Gastroesophageal sphincter (tissue), 4 donors: ENCODE measurements around the gene NECTIN1. TPM values are rescaled to one million over a fixed set of nuclear protein-coding genes. Genes with fewer than 3 reads are reported as not detected.

Source experiments
- ATAC-seq: fragments of 150-250 bp; one replicate; pipeline ENCODE4 v1.9.1; 2016; ENCODE audit warnings: mild to moderate bottlenecking, moderate library complexity
- H3K27ac ChIP-seq, 4 donors: fragments of 200-600 bp; sonication (generic) in 3 of 4; 1 replicate in 3 of 4; 2 replicates in 1 of 4; pipeline ENCODE4 v1.5.1; 2016 to 2019
- H3K27me3 ChIP-seq: fragments of 200-600 bp; sonication (generic); one replicate; pipeline ENCODE4 v1.5.1; 2019
- H3K36me3 ChIP-seq, 2 donors: fragments of 200-600 bp; sonication (generic); one replicate each; pipeline ENCODE4 v1.5.1; 2019; ENCODE audit warnings: control low read depth in 1 of 2
- H3K4me1 ChIP-seq, 3 donors: fragments of 200-600 bp; sonication (generic); 1 replicate in 2 of 3; 2 replicates in 1 of 3; pipeline ENCODE4 v1.5.1; 2016 to 2019; ENCODE audit warnings: control low read depth in 2 of 3
- H3K4me3 ChIP-seq, 2 donors: fragments of 200-600 bp; sonication (generic); one replicate each; pipeline ENCODE4 v1.5.1; 2019; ENCODE audit warnings: mild to moderate bottlenecking in 1 of 2, moderate library complexity in 1 of 2
- H3K9me3 ChIP-seq, 3 donors: fragments of 200-600 bp; sonication (generic); one replicate each; pipeline ENCODE4 v1.5.1; 2017 to 2019; ENCODE audit warnings: control low read depth in 2 of 3
- CTCF ChIP-seq, 4 experiments: fragments of 200-600 bp in 2 of 4; fragments of 450-650 bp in 2 of 4; sonication (generic) in 1 of 4; IDR thresholded peaks; one replicate each; pipeline ENCODE4 v1.5.1; 2017 to 2019; ENCODE audit warnings: antibody characterized with exemption in 4 of 4, mild to moderate bottlenecking in 2 of 4, moderate library complexity in 2 of 4
- EP300 ChIP-seq: sonication (generic); formaldehyde crosslinking; IDR thresholded peaks from one replicate; pipeline ENCODE4 v1.6.1; 2017; ENCODE audit warnings: antibody characterized with exemption, mild to moderate bottlenecking
- POLR2A ChIP-seq, 2 donors: fragments of 450-650 bp; IDR thresholded peaks; one replicate each; pipeline ENCODE4 v1.6.1; 2017; ENCODE audit warnings: antibody characterized with exemption in 2 of 2, mild to moderate bottlenecking in 2 of 2, moderate library complexity in 1 of 2
- POLR2AphosphoS5 ChIP-seq: sonication (generic); formaldehyde crosslinking; IDR thresholded peaks from one replicate; pipeline ENCODE4 v1.6.1; 2017; ENCODE audit warnings: antibody characterized with exemption
- WGBS, 2 donors: methylation state at CpG; one replicate each; pipeline ENCODE4 v1.1.5; 2018; ENCODE audit warnings: low coverage in 1 of 2; 5-methylcytosine and 5-hydroxymethylcytosine counted together
- total RNA-seq, 4 donors: library from RNA; depleted of rRNA; stranded (reverse); fragments of >200 nt; gene quantifications; one replicate each; pipeline ENCODE4 v1.1.0, GENCODE V29; 2016

The NECTIN1 gene
- total RNA-seq, 4 donors from 2014 or later, result 2.6 to 7.1 (median 4.3) TPM

DNA sequence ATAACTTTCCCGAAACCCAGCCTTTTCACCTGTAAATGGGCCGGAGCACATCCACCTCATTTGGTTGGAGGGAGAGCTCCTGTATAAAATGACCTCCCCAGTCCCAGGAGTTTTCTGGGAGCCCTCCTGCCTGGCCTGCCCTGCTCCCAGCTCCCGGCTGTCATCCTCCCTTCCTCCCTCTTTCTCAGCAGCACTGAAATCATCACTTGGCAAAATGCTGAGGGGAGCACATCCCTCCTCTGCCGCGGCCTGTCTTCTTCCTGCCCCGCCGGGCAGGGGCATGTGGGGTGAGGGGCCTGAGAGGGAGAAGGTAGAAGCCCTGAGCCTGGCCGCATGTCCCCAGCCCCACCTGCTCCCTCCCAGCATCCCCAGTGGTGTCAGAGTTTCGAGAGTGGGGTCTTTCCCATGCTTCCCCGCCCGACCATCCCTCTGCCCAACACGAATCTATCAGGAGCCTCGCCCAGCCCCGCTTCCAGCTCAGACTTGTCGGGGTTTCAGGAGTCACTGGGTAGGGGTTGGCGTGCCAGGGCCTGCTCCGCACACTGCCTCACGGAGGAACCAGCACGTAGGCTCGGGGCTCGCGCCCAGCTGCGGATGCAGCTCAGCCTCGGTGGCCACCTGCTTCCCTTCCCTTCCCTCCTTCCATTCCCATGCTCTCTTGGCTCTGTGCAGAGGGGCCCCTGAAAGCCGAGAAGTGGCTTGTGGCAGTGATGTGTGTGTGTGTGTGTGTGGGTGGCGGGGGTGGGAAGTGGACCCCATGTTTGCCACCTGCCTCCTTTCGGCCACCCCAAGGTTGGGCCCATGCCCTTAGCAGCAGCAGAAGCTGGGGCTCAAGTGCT is 37.1 kb downstream of the NECTIN1 start:
- Histone ChIP-seq H3K9me3 (no peaks in the 10 kb centered on the region), H3K36me3 (no peaks in the 10 kb centered on the region), H3K27ac (no peak overlapping the region), H3K27me3 (no peaks in the 10 kb centered on the region), H3K4me1 (no peaks in the 10 kb centered on the region), H3K4me3 (no peak overlapping the region)
- no peak for ATAC-seq
- no peak for TF ChIP-seq CTCF (IDR thresholded peaks at IDR 0.05)
- no peak for TF ChIP-seq POLR2A (IDR thresholded peaks at IDR 0.05)
- TF ChIP-seq EP300, result no peak
- TF ChIP-seq POLR2AphosphoS5, result no peak
- 66 to 82% methylated on average over 4 to 9 of the region's 27 CpGs for WGBS, 2 donors

DNA sequence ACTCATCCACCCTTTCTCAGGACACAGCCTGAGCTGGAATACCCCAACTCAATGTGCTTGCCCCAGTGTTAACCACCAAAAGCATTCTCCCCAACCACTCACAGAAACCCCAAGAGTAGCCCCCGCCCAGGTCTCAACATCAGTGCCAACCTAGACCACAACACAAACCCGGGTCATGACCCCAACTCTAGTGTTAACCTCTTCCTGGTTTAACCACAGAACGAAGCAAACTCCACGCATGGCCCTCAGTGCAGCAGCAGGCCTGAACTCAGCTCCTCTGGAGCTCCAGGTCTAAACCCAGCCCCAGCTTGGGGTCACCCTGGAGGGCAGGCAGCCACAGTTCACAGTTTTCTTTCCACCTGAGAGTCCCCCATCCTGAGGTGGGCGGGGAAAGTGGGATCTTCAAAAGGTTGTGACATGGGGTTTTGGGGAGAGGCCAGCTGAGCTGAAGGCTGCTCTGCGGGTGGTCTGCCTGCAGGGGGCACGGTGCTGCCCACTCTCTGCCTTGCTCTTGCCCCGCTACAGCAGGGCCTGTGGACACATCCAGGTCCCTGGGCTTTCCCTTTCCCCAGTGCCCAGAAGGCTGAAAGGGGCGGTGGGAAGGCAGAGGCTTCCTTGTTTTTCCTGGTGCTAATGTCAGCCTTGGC is 37.9 kb downstream of the NECTIN1 start:
- H3K4me3 ChIP-seq, result no peak overlapping the region
- no peaks in the 10 kb centered on the region for H3K9me3 ChIP-seq
- TF ChIP-seq EP300 (no peak), POLR2A (IDR thresholded peaks at IDR 0.05) (no peak), CTCF (IDR thresholded peaks at IDR 0.05) (no peak), POLR2AphosphoS5 (no peak)
- no peaks in the 10 kb centered on the region for H3K4me1 ChIP-seq
- H3K36me3 ChIP-seq, result no peaks in the 10 kb centered on the region
- no peak overlapping the region for H3K27ac ChIP-seq
- no peaks in the 10 kb centered on the region for H3K27me3 ChIP-seq
- no peak for ATAC-seq
- WGBS, 2 donors, result no CpG with 5 or more reads among the region's 9 CpGs

DNA sequence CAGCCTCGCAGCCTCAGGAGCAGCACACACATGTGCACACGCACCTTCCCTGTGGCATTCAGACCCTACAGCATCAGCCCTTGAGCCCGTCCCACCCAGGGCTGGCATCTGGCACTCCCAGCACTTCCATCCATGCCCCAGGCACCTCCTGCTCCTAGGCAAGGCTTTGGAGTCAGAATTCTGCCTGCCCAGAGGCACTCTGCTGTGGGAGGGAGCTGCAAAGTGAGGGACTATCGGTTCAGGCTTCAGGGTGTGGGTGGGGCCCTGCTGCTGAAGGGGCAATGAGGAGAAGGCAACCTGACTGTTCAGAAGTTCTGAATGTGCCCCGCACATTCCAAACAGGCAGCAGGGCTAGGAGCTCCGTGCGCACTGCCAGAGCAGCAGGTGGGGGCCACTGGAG is 39.7 kb downstream of the NECTIN1 start:
- Histone ChIP-seq H3K4me1 (peaks cover 0 to 7% (median 0%) of the 10 kb centered on the region in 3 donors), H3K27ac (no peak overlapping the region), H3K9me3 (no peaks in the 10 kb centered on the region), H3K36me3 (no peaks in the 10 kb centered on the region), H3K4me3 (no peak overlapping the region), H3K27me3 (no peaks in the 10 kb centered on the region)
- no peak for TF ChIP-seq CTCF (IDR thresholded peaks at IDR 0.05)
- TF ChIP-seq POLR2A (IDR thresholded peaks at IDR 0.05), result no peak
- no peak for TF ChIP-seq POLR2AphosphoS5
- no peak for TF ChIP-seq EP300
- ATAC-seq, result no peak
- WGBS, 2 donors, result 83 to 84% methylated on average over 1 to 3 of the region's 7 CpGs

DNA sequence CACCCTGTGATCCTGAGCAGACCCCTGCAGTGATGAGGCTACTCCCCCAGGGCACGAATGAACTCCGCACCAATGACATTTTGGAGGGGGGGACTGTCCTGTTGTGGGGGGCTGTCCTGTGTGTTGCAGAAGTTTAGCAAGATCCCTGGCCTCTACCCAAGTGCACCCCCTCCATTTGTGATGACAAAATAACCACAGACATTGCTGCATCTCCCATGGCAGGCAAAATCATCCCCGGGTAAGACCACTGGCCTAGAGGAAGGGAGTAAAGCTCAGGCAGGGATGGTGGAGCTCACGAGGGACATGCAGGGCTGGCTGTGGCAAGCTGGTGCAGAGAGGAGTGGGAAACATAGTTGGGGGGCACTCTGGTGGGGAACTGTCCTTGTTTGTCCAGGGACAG is 40.6 kb downstream of the NECTIN1 start:
- Histone ChIP-seq H3K27me3 (no peaks in the 10 kb centered on the region), H3K9me3 (no peaks in the 10 kb centered on the region), H3K27ac (no peak overlapping the region), H3K4me3 (no peak overlapping the region), H3K36me3 (no peaks in the 10 kb centered on the region), H3K4me1 (peaks cover 0 to 12% (median 0%) of the 10 kb centered on the region in 3 donors)
- 87% methylated on average over 3 of the region's 4 CpGs; no CpG with 5 or more reads in 1 of the 2 donors for WGBS, 2 donors
- no peak for ATAC-seq
- TF ChIP-seq POLR2A (IDR thresholded peaks at IDR 0.05) (no peak), EP300 (no peak), POLR2AphosphoS5 (no peak), CTCF (IDR thresholded peaks at IDR 0.05) (no peak)
